Measurements from ENCODE around the gene TMED10. TPM values are rescaled to one million over a fixed set of nuclear protein-coding genes. Genes with fewer than 3 reads are reported as not detected.

The TMED10 gene
- total and polyA plus RNA-seq, 2 donors (not counting 1 experiment from before 2014, with no cell fraction given), result 223 to 333 TPM

DNA sequence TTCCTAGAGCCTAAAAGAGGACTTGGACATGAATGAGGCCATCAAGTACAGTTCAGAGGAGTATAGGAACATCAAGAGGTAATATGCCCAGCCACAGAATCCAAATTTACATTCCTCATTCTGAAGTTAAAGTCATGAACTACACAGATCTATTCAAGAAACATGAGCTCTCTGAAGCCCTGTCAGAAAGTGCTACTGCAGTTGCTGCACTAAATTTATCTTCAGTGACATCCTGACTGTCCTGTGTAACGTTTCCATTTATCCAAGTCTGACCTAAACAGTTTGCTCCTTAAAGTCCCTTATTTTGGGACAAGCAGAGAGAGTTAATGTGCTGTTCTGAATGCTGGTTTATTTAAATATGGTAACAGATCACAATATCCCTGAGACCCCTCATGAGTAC, 77.7 kb downstream of the TMED10 start:
- TF ChIP-seq EZH2 (IDR thresholded peaks at IDR 0.05; ENCODE audit: low read length, missing control alignments) (no peak), CTCF (conservative IDR thresholded peaks at IDR 0.05 in 1 of 2, IDR thresholded peaks at IDR 0.05 in 1 of 2; ENCODE audit: low read depth in 1 of 2, low read length in 2 of 2) (no peak)
- Histone ChIP-seq H3K9me3 (ENCODE audit: control insufficient read depth, insufficient read depth, low read depth, low read length) (no peaks in the 10 kb centered on the region), H2AFZ (ENCODE audit: low read length) (no peak overlapping the region), H3K36me3 (ENCODE audit: control insufficient read depth, insufficient read depth, low read length) (peaks cover 3% of the 10 kb centered on the region), H3K79me2 (ENCODE audit: control insufficient read depth, insufficient read depth, low read length) (no peaks in the 10 kb centered on the region), H3K4me3 (replicated peaks in 1 of 4; ENCODE audit: control extremely low read depth in 1 of 4, insufficient read depth in 1 of 4, low read depth in 3 of 4, low read length in 4 of 4) (no peak overlapping the region), H3K4me2 (ENCODE audit: extremely low read depth, insufficient read depth, low read length) (no peak overlapping the region), H3K27me3 (ENCODE audit: control insufficient read depth, insufficient read depth, low read length) (no peaks in the 10 kb centered on the region), H3K9ac (ENCODE audit: insufficient read depth, low read length) (no peak overlapping the region), H3K27ac (ENCODE audit: insufficient read depth, low read length) (no peak overlapping the region), H4K20me1 (ENCODE audit: control insufficient read depth, extremely low read depth, insufficient read depth, low read length) (no peaks in the 10 kb centered on the region), H3K4me1 (ENCODE audit: control insufficient read depth, extremely low read depth, insufficient read depth, low read length) (no peaks in the 10 kb centered on the region)
- DNase-seq (ENCODE audit: low read depth in 2 of 2), result no peak

DNA sequence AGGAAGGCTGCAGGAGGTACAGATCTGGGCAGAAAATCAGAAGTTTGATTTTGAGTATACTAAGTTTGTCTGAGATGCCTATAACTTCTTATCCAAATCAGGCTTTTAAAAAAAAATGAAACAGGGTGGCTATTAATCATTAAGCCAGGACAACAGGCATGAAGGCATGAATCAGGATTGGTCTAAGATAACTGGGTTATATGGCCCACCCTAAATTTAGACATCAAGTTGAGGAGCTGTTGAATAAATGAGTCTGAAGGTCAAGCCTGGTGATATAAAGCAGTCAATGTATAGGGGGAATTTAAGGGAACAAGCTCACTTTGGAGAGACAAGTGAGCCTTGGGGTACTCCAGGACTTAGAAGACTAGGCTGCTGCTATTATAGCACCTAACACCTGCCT, 78.2 kb downstream of the TMED10 start:
- Histone ChIP-seq H3K9me3 (ENCODE audit: control insufficient read depth, insufficient read depth, low read depth, low read length) (no peaks in the 10 kb centered on the region), H3K9ac (ENCODE audit: insufficient read depth, low read length) (no peak overlapping the region), H3K4me3 (replicated peaks in 1 of 4; ENCODE audit: control extremely low read depth in 1 of 4, insufficient read depth in 1 of 4, low read depth in 3 of 4, low read length in 4 of 4) (no peak overlapping the region), H3K4me2 (ENCODE audit: extremely low read depth, insufficient read depth, low read length) (no peak overlapping the region), H3K4me1 (ENCODE audit: control insufficient read depth, extremely low read depth, insufficient read depth, low read length) (no peaks in the 10 kb centered on the region), H3K79me2 (ENCODE audit: control insufficient read depth, insufficient read depth, low read length) (no peaks in the 10 kb centered on the region), H3K36me3 (ENCODE audit: control insufficient read depth, insufficient read depth, low read length) (peaks cover 3% of the 10 kb centered on the region), H2AFZ (ENCODE audit: low read length) (no peak overlapping the region), H4K20me1 (ENCODE audit: control insufficient read depth, extremely low read depth, insufficient read depth, low read length) (no peaks in the 10 kb centered on the region), H3K27ac (ENCODE audit: insufficient read depth, low read length) (no peak overlapping the region), H3K27me3 (ENCODE audit: control insufficient read depth, insufficient read depth, low read length) (no peaks in the 10 kb centered on the region)
- DNase-seq (ENCODE audit: low read depth in 2 of 2), result no peak
- TF ChIP-seq EZH2 (IDR thresholded peaks at IDR 0.05; ENCODE audit: low read length, missing control alignments) (no peak), CTCF (conservative IDR thresholded peaks at IDR 0.05 in 1 of 2, IDR thresholded peaks at IDR 0.05 in 1 of 2; ENCODE audit: low read depth in 1 of 2, low read length in 2 of 2) (no peak)

DNA sequence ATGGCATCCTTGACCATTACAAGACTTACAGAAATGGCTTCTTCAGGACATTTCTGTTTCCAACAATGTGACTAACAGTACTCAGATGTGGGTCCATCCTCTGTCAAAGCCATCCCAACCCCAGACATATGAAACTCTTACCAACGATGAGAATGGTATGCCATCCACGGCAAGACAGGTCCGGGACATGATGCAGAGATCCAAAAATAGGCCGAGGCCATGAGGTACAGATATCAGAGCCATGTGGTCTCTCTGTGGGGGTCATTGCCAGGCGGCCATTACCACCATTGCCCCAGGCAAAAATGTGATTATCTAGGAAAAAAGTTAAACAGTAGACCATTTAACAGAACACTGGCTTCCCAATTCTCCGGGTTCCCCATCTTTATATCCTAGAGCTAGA, 79.5 kb downstream of the TMED10 start:
- peaks cover 3% of the 10 kb centered on the region for H3K36me3 ChIP-seq (ENCODE audit: control insufficient read depth, insufficient read depth, low read length)
- H3K9ac ChIP-seq (ENCODE audit: insufficient read depth, low read length), result no peak overlapping the region
- H3K4me2 ChIP-seq (ENCODE audit: extremely low read depth, insufficient read depth, low read length), result no peak overlapping the region
- H3K27ac ChIP-seq (ENCODE audit: insufficient read depth, low read length), result no peak overlapping the region
- H3K79me2 ChIP-seq (ENCODE audit: control insufficient read depth, insufficient read depth, low read length), result no peaks in the 10 kb centered on the region
- H4K20me1 ChIP-seq (ENCODE audit: control insufficient read depth, extremely low read depth, insufficient read depth, low read length), result no peaks in the 10 kb centered on the region
- no peak overlapping the region for H3K4me3 ChIP-seq (replicated peaks in 1 of 4; ENCODE audit: control extremely low read depth in 1 of 4, insufficient read depth in 1 of 4, low read depth in 3 of 4, low read length in 4 of 4)
- no peaks in the 10 kb centered on the region for H3K27me3 ChIP-seq (ENCODE audit: control insufficient read depth, insufficient read depth, low read length)
- TF ChIP-seq EZH2 (IDR thresholded peaks at IDR 0.05; ENCODE audit: low read length, missing control alignments) (no peak), CTCF (conservative IDR thresholded peaks at IDR 0.05 in 1 of 2, IDR thresholded peaks at IDR 0.05 in 1 of 2; ENCODE audit: low read depth in 1 of 2, low read length in 2 of 2) (no peak)
- H3K9me3 ChIP-seq (ENCODE audit: control insufficient read depth, insufficient read depth, low read depth, low read length), result no peaks in the 10 kb centered on the region
- DNase-seq (ENCODE audit: low read depth in 2 of 2), result no peak
- H2AFZ ChIP-seq (ENCODE audit: low read length), result no peak overlapping the region
- no peaks in the 10 kb centered on the region for H3K4me1 ChIP-seq (ENCODE audit: control insufficient read depth, extremely low read depth, insufficient read depth, low read length)
